Transverse colon (tissue), 4 donors: Measurements from ENCODE around the gene SP1. TPM values are rescaled to one million over a fixed set of nuclear protein-coding genes. Genes with fewer than 3 reads are reported as not detected.

Experiments used
- DNase-seq: peaks from one replicate; pipeline ENCODE4 v3.0.0-alpha.2; 2019
- H3K27ac ChIP-seq, 4 donors: fragments of 200-600 bp; sonication (generic); 2 replicates each; pipeline ENCODE4 v1.5.1; 2016 to 2018; ENCODE audit warnings: inconsistent platforms in 4 of 4
- H3K27me3 ChIP-seq: fragments of 200-600 bp; sonication (generic); 2 replicates; pipeline ENCODE4 v1.5.1; 2017; ENCODE audit warnings: inconsistent platforms
- H3K36me3 ChIP-seq, 4 donors: fragments of 200-600 bp; sonication (generic); 2 replicates each; pipeline ENCODE4 v1.5.1; 2017 to 2019; ENCODE audit warnings: inconsistent platforms in 4 of 4
- H3K4me1 ChIP-seq, 4 donors: fragments of 200-600 bp; sonication (generic); 2 replicates each; pipeline ENCODE4 v1.5.1; 2017 to 2020; ENCODE audit warnings: inconsistent platforms in 4 of 4
- H3K4me3 ChIP-seq, 4 donors: fragments of 200-600 bp; sonication (generic); 1 replicate in 1 of 4; 2 replicates in 3 of 4; pipeline versions ENCODE4 v1.5.1 to v1.6.1; 2017 to 2019; ENCODE audit warnings: inconsistent platforms in 4 of 4
- H3K9me3 ChIP-seq, 2 donors: fragments of 200-600 bp; sonication (generic); 2 replicates each; pipeline ENCODE4 v1.5.1; 2017 to 2019; ENCODE audit warnings: inconsistent platforms in 2 of 2
- CTCF ChIP-seq, 5 experiments: fragments of 200-600 bp in 3 of 5; fragments of 450-650 bp in 2 of 5; sonication (generic) in 3 of 5; IDR thresholded peaks; 1 replicate in 2 of 5; 2 replicates in 3 of 5; pipeline ENCODE4 v1.5.1; 2016 to 2017; ENCODE audit warnings: antibody characterized with exemption in 5 of 5, inconsistent platforms in 3 of 5, mild to moderate bottlenecking in 2 of 5, moderate library complexity in 1 of 5
- EP300 ChIP-seq: sonication (generic); formaldehyde crosslinking; IDR thresholded peaks from one replicate; pipeline ENCODE4 v1.6.1; 2017; ENCODE audit warnings: antibody characterized with exemption, low read depth
- POLR2A ChIP-seq: fragments of 450-650 bp; IDR thresholded peaks from one replicate; pipeline ENCODE4 v1.6.1; 2016; ENCODE audit warnings: antibody characterized with exemption, mild to moderate bottlenecking, moderate library complexity
- POLR2AphosphoS5 ChIP-seq, 3 donors: sonication (generic); formaldehyde crosslinking; IDR thresholded peaks; one replicate each; pipeline ENCODE4 v1.6.1; 2016; ENCODE audit warnings: antibody characterized with exemption in 3 of 3
- WGBS, 2 donors: methylation state at CpG; one replicate each; pipeline ENCODE4 v1.1.5; 2018; ENCODE audit warnings: low coverage in 1 of 2; 5-methylcytosine and 5-hydroxymethylcytosine counted together
- in situ Hi-C, 4 donors: fragments of 200-750 bp; cut with MboI; loops; one replicate each; pipeline versions ENCODE4 v1.15.0 to v1.15.1; 2017; ENCODE audit warnings: low sequenced_read_pairs in 3 of 4, low pct_ligation_motif_present in 1 of 4, low pct_unique_long_range_greater_than_20kb in 1 of 4
- intact Hi-C: fragments of 100-400 bp; cut with DNase I; formaldehyde crosslinking; loops from one replicate; pipeline ENCODE4 v1.15.1; 2023; ENCODE audit warnings: low total_unique reads
- total RNA-seq, 4 donors: library from RNA; depleted of rRNA; stranded (reverse); fragments of >200 nt; gene quantifications; one replicate each; pipeline ENCODE4 v1.1.0, GENCODE V29; 2016

SP1 gene
- total RNA-seq, 4 donors from 2014 or later = 32.6 to 80.1 (median 67.1) TPM

GRCh38 chr12:53424626-53425514 lies 44.9 kb downstream of the SP1 start:
- Histone ChIP-seq H3K36me3 (no peaks in the 10 kb centered on the region), H3K4me1 (peaks cover 6 to 9% (median 7%) of the 10 kb centered on the region in 4 donors), H3K27me3 (no peaks in the 10 kb centered on the region), H3K9me3 (no peaks in the 10 kb centered on the region), H3K4me3 (no peak overlapping the region), H3K27ac (no peak overlapping the region)
- 90% methylated on average over 9 of the region's 9 CpGs; no CpG with 5 or more reads in 1 of the 2 donors for WGBS, 2 donors
- no peak for DNase-seq
- in situ Hi-C loops (loop anchor here in 2 of 4 donors (5.0 kb wide), 2 partner anchors 68 to 73 kb away; no protein-coding TSS in a partner anchor), intact Hi-C loops (no loop called here)
- TF ChIP-seq EP300 (no peak), CTCF (IDR thresholded peaks at IDR 0.05) (no peak), POLR2AphosphoS5 (IDR thresholded peaks at IDR 0.05) (no peak), POLR2A (no peak)

GRCh38 chr12:53425515-53426150 lies 45.7 kb downstream of the SP1 start:
- Histone ChIP-seq H3K36me3 (no peaks in the 10 kb centered on the region), H3K9me3 (no peaks in the 10 kb centered on the region), H3K4me3 (no peak overlapping the region), H3K4me1 (peaks cover 6 to 9% (median 7%) of the 10 kb centered on the region in 4 donors), H3K27me3 (no peaks in the 10 kb centered on the region), H3K27ac (no peak overlapping the region)
- WGBS, 2 donors = 80% methylated on average over 11 of the region's 11 CpGs; no CpG with 5 or more reads in 1 of the 2 donors
- intact Hi-C loops = no loop called here
- TF ChIP-seq POLR2A (no peak), EP300 (no peak), CTCF (IDR thresholded peaks at IDR 0.05) (no peak), POLR2AphosphoS5 (IDR thresholded peaks at IDR 0.05) (no peak)
- DNase-seq = no peak
- in situ Hi-C loops = no loop called here

- Histone ChIP-seq H3K27me3 (no peaks in the 10 kb centered on the region), H3K36me3 (no peaks in the 10 kb centered on the region), H3K9me3 (no peaks in the 10 kb centered on the region), H3K4me3 (no peak overlapping the region), H3K27ac (no peak overlapping the region), H3K4me1 (no peaks in the 10 kb centered on the region)
- TF ChIP-seq EP300 (no peak), CTCF (IDR thresholded peaks at IDR 0.05) (no peak), POLR2A (no peak), POLR2AphosphoS5 (IDR thresholded peaks at IDR 0.05) (no peak)
- intact Hi-C loops (no loop called here), in situ Hi-C loops (no loop called here)
- DNase-seq = no peak
- WGBS, 2 donors = 73 to 89% methylated on average over 4 to 7 of the region's 7 CpGs
These were observed 48.1 kb downstream of the SP1 start for GRCh38 chr12:53427905-53428594.

GRCh38 chr12:53428741-53429140 lies 48.8 kb downstream of the SP1 start:
- Histone ChIP-seq H3K27ac (no peak overlapping the region), H3K27me3 (no peaks in the 10 kb centered on the region), H3K36me3 (no peaks in the 10 kb centered on the region), H3K4me1 (no peaks in the 10 kb centered on the region), H3K9me3 (no peaks in the 10 kb centered on the region), H3K4me3 (no peak overlapping the region)
- in situ Hi-C loops (no loop called here), intact Hi-C loops (no loop called here)
- WGBS, 2 donors = 94% methylated on average over 7 of the region's 7 CpGs; no CpG with 5 or more reads in 1 of the 2 donors
- no peak for DNase-seq
- TF ChIP-seq POLR2AphosphoS5 (IDR thresholded peaks at IDR 0.05) (no peak), CTCF (IDR thresholded peaks at IDR 0.05) (no peak), POLR2A (no peak), EP300 (no peak)
